HG02970 (cell line): ENCODE results near the gene CLDN3.

ENCODE experiments used
- ATAC-seq: cut with Tn5 transposase; IDR thresholded peaks from one replicate; pipeline ENCODE4 v1.9.1; 2021; ENCODE audit warnings: mild to moderate bottlenecking, moderate library complexity, moderate number of reproducible peaks; ENCODE audit not compliant: unreplicated experiment, low FRiP score

Gene CLDN3

GRCh38 chr7:73773700-73774517, 3.8 kb upstream of the CLDN3 start:
- no peak for ATAC-seq

GRCh38 chr7:73770860-73771670, 995 bp upstream of the CLDN3 start:
- no peak for ATAC-seq

- no peak for ATAC-seq
These were observed 529 bp downstream of the CLDN3 start for GRCh38 chr7:73769481-73770001.

- no peak for ATAC-seq
These were observed 1.2 kb downstream of the CLDN3 start for GRCh38 chr7:73768641-73769480.

GRCh38 chr7:73766556-73767229, 3.4 kb downstream of the CLDN3 start:
- ATAC-seq = no peak

GRCh38 chr7:73762659-73762999, 7.4 kb downstream of the CLDN3 start:
- ATAC-seq = no peak

- no peak for ATAC-seq
These were observed 8.0 kb downstream of the CLDN3 start for GRCh38 chr7:73761854-73762658.

GRCh38 chr7:73758581-73759138, 11.4 kb downstream of the CLDN3 start:
- ATAC-seq = no peak

GRCh38 chr7:73749931-73750776, 19.9 kb downstream of the CLDN3 start:
- ATAC-seq = no peak

GRCh38 chr7:73746378-73746777, 23.7 kb downstream of the CLDN3 start:
- ATAC-seq = no peak

GRCh38 chr7:73742753-73743641, 27.1 kb downstream of the CLDN3 start:
- no peak for ATAC-seq

GRCh38 chr7:73742338-73742752, 27.7 kb downstream of the CLDN3 start:
- ATAC-seq = no peak

- ATAC-seq = no peak
These were observed 28.5 kb downstream of the CLDN3 start for GRCh38 chr7:73741600-73741999.

- ATAC-seq = no peak
These were observed 29.3 kb downstream of the CLDN3 start for GRCh38 chr7:73740771-73741170.

GRCh38 chr7:73740212-73740611, 29.9 kb downstream of the CLDN3 start:
- ATAC-seq = no peak

GRCh38 chr7:73739387-73739767, 30.7 kb downstream of the CLDN3 start:
- no peak for ATAC-seq
